GM12864 (cell line): ENCODE results near the gene CLDN7.
"Not testable (repeated sequence)": the region's sequence is repeated elsewhere in the genome, so short reads cannot be mapped to it uniquely, and the experiment has no call there.

Experiments used
- DNase-seq: peaks from one replicate; pipeline ENCODE4 v3.0.0-alpha.2; 2011; ENCODE audit warnings: low read depth
- H3K4me3 ChIP-seq: 2 replicates; pipeline ENCODE4 v1.5.1; 2011; ENCODE audit warnings: mild to moderate bottlenecking, low read depth, low read length, control low read depth
- TF ChIP-seq, protein P1 (sequence below): IDR thresholded peaks from 2 replicates; pipeline ENCODE4 v1.5.1; 2011; ENCODE audit warnings: low read depth, mild to moderate bottlenecking, moderate library complexity, low read length, control low read depth, inconsistent platforms; ENCODE audit errors: missing control alignments

Gene CLDN7

GRCh38 chr17:7249214-7249613, 13.1 kb downstream of the CLDN7 start:
- peak overlapping the region; percentile 77 for H3K4me3 ChIP-seq
- TF ChIP-seq, protein P1, sequence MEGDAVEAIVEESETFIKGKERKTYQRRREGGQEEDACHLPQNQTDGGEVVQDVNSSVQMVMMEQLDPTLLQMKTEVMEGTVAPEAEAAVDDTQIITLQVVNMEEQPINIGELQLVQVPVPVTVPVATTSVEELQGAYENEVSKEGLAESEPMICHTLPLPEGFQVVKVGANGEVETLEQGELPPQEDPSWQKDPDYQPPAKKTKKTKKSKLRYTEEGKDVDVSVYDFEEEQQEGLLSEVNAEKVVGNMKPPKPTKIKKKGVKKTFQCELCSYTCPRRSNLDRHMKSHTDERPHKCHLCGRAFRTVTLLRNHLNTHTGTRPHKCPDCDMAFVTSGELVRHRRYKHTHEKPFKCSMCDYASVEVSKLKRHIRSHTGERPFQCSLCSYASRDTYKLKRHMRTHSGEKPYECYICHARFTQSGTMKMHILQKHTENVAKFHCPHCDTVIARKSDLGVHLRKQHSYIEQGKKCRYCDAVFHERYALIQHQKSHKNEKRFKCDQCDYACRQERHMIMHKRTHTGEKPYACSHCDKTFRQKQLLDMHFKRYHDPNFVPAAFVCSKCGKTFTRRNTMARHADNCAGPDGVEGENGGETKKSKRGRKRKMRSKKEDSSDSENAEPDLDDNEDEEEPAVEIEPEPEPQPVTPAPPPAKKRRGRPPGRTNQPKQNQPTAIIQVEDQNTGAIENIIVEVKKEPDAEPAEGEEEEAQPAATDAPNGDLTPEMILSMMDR = no peak

DNA sequence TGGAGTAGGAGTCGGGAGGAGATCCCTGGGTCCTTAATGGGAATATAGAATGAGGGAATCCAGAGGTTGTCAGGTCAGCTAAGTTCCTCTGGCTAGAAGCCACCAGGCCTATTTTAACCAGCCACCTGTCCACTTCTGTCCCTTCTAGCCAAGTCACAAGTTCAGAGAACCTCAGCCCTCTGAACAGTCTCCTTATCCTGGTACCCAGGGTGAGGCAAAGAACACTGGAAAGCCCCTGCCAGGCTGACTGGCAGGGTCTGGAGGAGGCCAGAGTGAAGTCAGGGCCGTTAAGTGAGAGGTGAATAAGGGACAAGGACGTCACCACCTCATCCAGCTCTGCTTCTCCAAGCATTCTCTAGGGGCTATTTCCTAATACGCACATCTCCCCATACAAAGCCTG, 13.5 kb downstream of the CLDN7 start:
- H3K4me3 ChIP-seq = no peak overlapping the region
- DNase-seq = no peak
- TF ChIP-seq, protein P1 = no peak

More at GRCh38 chr17:7249214-7249613, 13.1 kb downstream of the CLDN7 start:
- no peak for DNase-seq

- TF ChIP-seq, protein P1 = no peak
Observed at GRCh38 chr17:7246779-7247178, 15.5 kb downstream of the CLDN7 start.

GRCh38 chr17:7243838-7244237, 18.4 kb downstream of the CLDN7 start:
- not testable (repeated sequence) for DNase-seq, H3K4me3 ChIP-seq

More at GRCh38 chr17:7246779-7247178, 15.5 kb downstream of the CLDN7 start:
- no peak overlapping the region for H3K4me3 ChIP-seq
- no peak for DNase-seq

DNA sequence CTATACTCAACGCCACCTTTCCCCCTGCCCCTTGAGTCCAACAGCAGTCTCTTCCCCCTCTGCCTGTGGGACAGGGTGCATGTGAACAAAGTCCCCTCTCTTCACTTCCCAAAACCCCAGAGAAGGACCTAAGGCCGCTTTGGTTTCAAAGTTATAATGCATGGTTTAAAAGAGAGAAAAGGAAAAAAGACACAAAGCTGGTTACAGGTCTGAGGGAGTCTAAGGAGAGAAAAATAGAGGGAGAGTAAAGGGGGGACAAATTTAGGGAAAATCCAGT, 18.9 kb downstream of the CLDN7 start:
- TF ChIP-seq, protein P1 = no peak
- H3K4me3 ChIP-seq = peak overlapping the region; percentile 75
- DNase-seq = no peak

GRCh38 chr17:7242717-7243452, 19.4 kb downstream of the CLDN7 start:
- peak; percentile 92 for DNase-seq
- TF ChIP-seq, protein P1 = no peak
- peak overlapping the region; percentile 75 for H3K4me3 ChIP-seq

DNA sequence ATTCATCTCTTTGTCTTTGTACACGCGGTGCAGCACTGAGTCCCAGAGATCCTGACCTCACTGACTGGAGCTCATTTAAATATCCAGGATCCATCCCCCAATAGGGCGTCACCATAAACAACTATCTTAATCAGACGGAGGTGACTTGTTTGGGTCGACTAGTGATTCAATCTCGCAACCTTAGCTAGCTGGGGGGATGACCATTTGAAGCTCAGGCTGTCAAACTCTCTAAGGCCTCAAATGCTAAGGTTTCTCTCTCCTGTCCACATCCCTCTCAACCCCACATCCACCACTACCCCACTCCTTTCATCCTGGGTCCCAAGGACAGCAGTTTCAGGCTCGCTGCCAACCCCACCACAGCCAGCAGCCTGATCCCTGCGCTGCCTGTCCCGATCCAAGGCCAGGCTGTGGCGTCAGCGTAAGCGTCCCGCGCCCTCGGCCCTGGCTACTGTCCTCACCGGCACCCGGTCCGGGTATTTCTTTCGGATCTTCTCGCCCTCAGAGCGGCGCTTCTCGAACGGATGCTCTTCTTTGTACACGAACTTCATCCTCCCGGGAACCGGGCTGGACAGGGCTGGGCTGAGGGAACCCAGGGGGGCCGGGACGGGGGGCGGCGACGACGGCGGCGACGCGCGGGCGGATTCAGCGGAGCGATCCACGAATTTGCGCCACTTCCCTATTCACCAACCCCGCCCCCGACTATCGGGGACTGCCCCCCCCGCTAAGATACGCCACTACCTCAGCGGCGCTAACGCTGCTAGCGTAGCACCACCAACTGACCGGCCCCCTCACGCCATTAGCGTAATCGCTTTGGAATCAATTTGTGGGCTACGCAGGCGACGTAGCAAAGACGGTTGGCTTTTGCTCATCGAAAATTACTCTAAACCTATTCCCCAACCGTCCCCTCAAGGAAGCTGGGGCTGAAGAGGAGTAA, 20.2 kb downstream of the CLDN7 start, which contains the start of gene GABARAP:
Gene GABARAP (minus strand): TSS at position 667 of the 934 bp plus-strand sequence. CDS start 119 bp downstream, at position 548.
- TF ChIP-seq, protein P1 = no peak

More for the DNA sequence above, 20.2 kb downstream of the CLDN7 start, which contains the start of gene GABARAP:
- peak within 1 kb of the TSS; percentile 75 for H3K4me3 ChIP-seq
- peak; percentile 81 for DNase-seq
